IPS DF 4.7 (cell line): Measurements from ENCODE around the gene SLC9C2.
"Not testable (repeated sequence)": the region's sequence is repeated elsewhere in the genome, so short reads cannot be mapped to it uniquely, and the experiment has no call there.

Experiments used
- DNase-seq: peaks from one replicate; pipeline ENCODE4 v3.0.0-alpha.2; 2013; ENCODE audit warnings: low spot score; ENCODE audit errors: extremely low read depth

Gene SLC9C2

GRCh38 chr1:173484276-173484675 lies 118.6 kb downstream of the SLC9C2 start:
- DNase-seq, result no peak

GRCh38 chr1:173482683-173483082 lies 120.2 kb downstream of the SLC9C2 start:
- no peak for DNase-seq

- DNase-seq, result no peak
Observed at GRCh38 chr1:173481195-173481772, 121.6 kb downstream of the SLC9C2 start.

GRCh38 chr1:173479649-173480048 lies 123.2 kb downstream of the SLC9C2 start:
- no peak for DNase-seq

- DNase-seq, result no peak
Observed at GRCh38 chr1:173478094-173478674, 124.7 kb downstream of the SLC9C2 start.

- no peak for DNase-seq
Observed at GRCh38 chr1:173477286-173478093, 125.4 kb downstream of the SLC9C2 start, which contains the start of gene PRDX6. PRDX6 (plus strand) TSS chr1:173477335; CDS start chr1:173477398, 63 bp downstream.

GRCh38 chr1:173476665-173477285 lies 126.1 kb downstream of the SLC9C2 start:
- DNase-seq, result peak; percentile 86

- DNase-seq, result no peak
Observed at GRCh38 chr1:173476197-173476664, 126.6 kb downstream of the SLC9C2 start.

- no peak for DNase-seq
Observed at GRCh38 chr1:173475564-173476196, 127.2 kb downstream of the SLC9C2 start.

- not testable (repeated sequence) for DNase-seq
Observed at GRCh38 chr1:173474780-173475421, 128.0 kb downstream of the SLC9C2 start.

- no peak for DNase-seq
Observed at GRCh38 chr1:173474097-173474779, 128.6 kb downstream of the SLC9C2 start.

- no peak for DNase-seq
Observed at GRCh38 chr1:173473599-173474011, 129.3 kb downstream of the SLC9C2 start.

GRCh38 chr1:173470608-173471007 lies 132.3 kb downstream of the SLC9C2 start:
- DNase-seq, result no peak

GRCh38 chr1:173469656-173470055 lies 133.2 kb downstream of the SLC9C2 start:
- DNase-seq, result no peak

- DNase-seq, result no peak
Observed at GRCh38 chr1:173467426-173467825, 135.4 kb downstream of the SLC9C2 start.

- DNase-seq, result not testable (repeated sequence)
Observed at GRCh38 chr1:173464185-173464584, 138.7 kb downstream of the SLC9C2 start.

- DNase-seq, result not testable (repeated sequence)
Observed at GRCh38 chr1:173462666-173463065, 140.2 kb downstream of the SLC9C2 start.

GRCh38 chr1:173459885-173460284 lies 143.0 kb downstream of the SLC9C2 start:
- no peak for DNase-seq

GRCh38 chr1:173454966-173455524 lies 147.8 kb downstream of the SLC9C2 start:
- no peak for DNase-seq

GRCh38 chr1:173453982-173454381 lies 148.9 kb downstream of the SLC9C2 start:
- no peak for DNase-seq
